GM23338 (cell line): ENCODE measurements around the gene JUP. TPM values are rescaled to one million over a fixed set of nuclear protein-coding genes. Genes with fewer than 3 reads are reported as not detected.

Source experiments
- ATAC-seq: fragments of 200-7000 bp; cut with Tn5 transposase; 3 replicates; pipeline ENCODE4 v1.9.1; 2020
- DNase-seq: peaks from one replicate; pipeline ENCODE4 v3.0.0-alpha.2; 2015; ENCODE audit warnings: low spot score
- H2AFZ ChIP-seq: fragments of 200-600 bp; sonication (generic); 2 replicates; pipeline ENCODE4 v1.8.0; 2016; ENCODE audit warnings: antibody characterized with exemption, mild to moderate bottlenecking, moderate library complexity
- H3F3A ChIP-seq: fragments of 200-600 bp; sonication (generic); replicated peaks from 2 replicates; pipeline ENCODE4 v1.8.0; 2017; ENCODE audit warnings: antibody characterized with exemption, mixed run types, low read depth
- H3K27ac ChIP-seq: fragments of 200-600 bp; sonication (generic); 2 replicates; pipeline ENCODE4 v1.6.1; 2016; ENCODE audit warnings: low read depth
- H3K27me3 ChIP-seq: fragments of 200-600 bp; sonication (generic); 2 replicates; pipeline ENCODE4 v1.8.0; 2016; ENCODE audit warnings: mild to moderate bottlenecking, mixed run types, moderate library complexity; ENCODE audit not compliant: insufficient read depth
- H3K36me3 ChIP-seq: fragments of 200-600 bp; sonication (generic); 2 replicates; pipeline ENCODE4 v1.8.0; 2016; ENCODE audit warnings: mild to moderate bottlenecking; ENCODE audit not compliant: insufficient read depth
- H3K4me1 ChIP-seq: fragments of 200-600 bp; sonication (generic); 2 replicates; pipeline ENCODE4 v1.8.0; 2016; ENCODE audit warnings: mild to moderate bottlenecking, moderate library complexity; ENCODE audit not compliant: insufficient read depth
- H3K4me2 ChIP-seq: fragments of 200-600 bp; sonication (generic); 2 replicates; pipeline ENCODE4 v1.7.1; 2017; ENCODE audit warnings: mixed run types
- H3K4me3 ChIP-seq: fragments of 200-600 bp; sonication (generic); 2 replicates; pipeline ENCODE4 v1.6.1; 2016; ENCODE audit warnings: mixed run types
- H3K79me2 ChIP-seq: fragments of 200-600 bp; sonication (generic); replicated peaks from 2 replicates; pipeline ENCODE4 v1.8.0; 2017; ENCODE audit warnings: mild to moderate bottlenecking; ENCODE audit not compliant: insufficient read depth
- H3K9me2 ChIP-seq: fragments of 200-600 bp; sonication (generic); 2 replicates; pipeline ENCODE4 v1.8.0; 2017; ENCODE audit not compliant: insufficient read depth
- H4K20me1 ChIP-seq: fragments of 200-600 bp; sonication (generic); replicated peaks from 2 replicates; pipeline ENCODE4 v1.8.0; 2017; ENCODE audit warnings: mild to moderate bottlenecking; ENCODE audit not compliant: insufficient read depth
- H3K27ac Mint-ChIP-seq: 2 replicates; pipeline ENCODE4 v1.8.0; 2020; ENCODE audit warnings: inconsistent platforms, mild to moderate bottlenecking, moderate library complexity, mixed read lengths
- H3K27me3 Mint-ChIP-seq: 3 replicates; pipeline ENCODE4 v1.8.0; 2022; ENCODE audit warnings: low read depth, mild to moderate bottlenecking, moderate library complexity, mixed read lengths, inconsistent platforms; ENCODE audit not compliant: insufficient read depth, poor library complexity
- H3K36me3 Mint-ChIP-seq: 3 replicates; pipeline ENCODE4 v1.8.0; 2021; ENCODE audit warnings: low read depth, mild to moderate bottlenecking, inconsistent platforms, moderate library complexity, mixed read lengths
- H3K4me1 Mint-ChIP-seq: 3 replicates; pipeline ENCODE4 v1.8.0; 2020; ENCODE audit warnings: mild to moderate bottlenecking, inconsistent platforms, mixed read lengths
- H3K4me3 Mint-ChIP-seq: 3 replicates; pipeline ENCODE4 v1.8.0; 2021; ENCODE audit warnings: moderate library complexity, mild to moderate bottlenecking, inconsistent platforms, mixed read lengths
- H3K9me3 Mint-ChIP-seq: 3 replicates; pipeline ENCODE4 v1.8.0; 2020; ENCODE audit warnings: moderate library complexity, mild to moderate bottlenecking, inconsistent platforms, mixed read lengths
- CREB1 ChIP-seq: fragments of 250-450 bp; sonication (Bioruptor Pico); IDR thresholded peaks from 2 replicates; pipeline ENCODE4 v1.5.0; 2020; ENCODE audit warnings: low read depth, mild to moderate bottlenecking, moderate library complexity
- CTCF ChIP-seq, 2 experiments: fragments of 200-600 bp in 1 of 2; sonication (generic) in 1 of 2; conservative IDR thresholded peaks; 2 replicates each; pipeline versions ENCODE4 v1.5.1 to v1.6.1; 2016 to 2017; ENCODE audit warnings: antibody characterized with exemption in 2 of 2, low read depth in 2 of 2, mild to moderate bottlenecking in 2 of 2, moderate library complexity in 1 of 2
- ETS1 ChIP-seq: IDR thresholded peaks from 2 replicates; pipeline ENCODE4 v1.6.1; 2016; ENCODE audit warnings: antibody characterized with exemption
- EZH2 ChIP-seq: fragments of 200-600 bp; sonication (generic); IDR thresholded peaks from one replicate; pipeline ENCODE4 v1.8.0; 2017; ENCODE audit warnings: antibody characterized with exemption, mild to moderate bottlenecking, low read depth; ENCODE audit not compliant: unreplicated experiment
- EZH2phosphoT487 ChIP-seq: fragments of 200-600 bp; sonication (generic); IDR thresholded peaks from one replicate; pipeline ENCODE4 v1.8.1; 2018; ENCODE audit warnings: antibody characterized with exemption; ENCODE audit not compliant: unreplicated experiment
- NANOG ChIP-seq: IDR thresholded peaks from 2 replicates; pipeline ENCODE4 v1.6.1; 2016; ENCODE audit warnings: antibody characterized with exemption, borderline replicate concordance
- POLR2AphosphoS5 ChIP-seq: IDR thresholded peaks from 2 replicates; pipeline ENCODE4 v1.6.1; 2016; ENCODE audit warnings: antibody characterized with exemption, low read depth
- REST ChIP-seq: IDR thresholded peaks from one replicate; pipeline ENCODE4 v1.6.1; 2018; ENCODE audit warnings: antibody characterized with exemption; ENCODE audit not compliant: unreplicated experiment
- STAT1 ChIP-seq: IDR thresholded peaks from one replicate; pipeline ENCODE4 v1.6.1; 2016; ENCODE audit warnings: antibody characterized with exemption; ENCODE audit not compliant: unreplicated experiment
- ZNF114 ChIP-seq: fragments of 250-450 bp; sonication (Bioruptor Pico); IDR thresholded peaks from 2 replicates; pipeline ENCODE4 v1.5.0; 2020; ENCODE audit warnings: mild to moderate bottlenecking, moderate library complexity
- ZNF331 ChIP-seq: fragments of 250-450 bp; sonication (Bioruptor Pico); IDR thresholded peaks from 2 replicates; pipeline ENCODE4 v1.5.0; 2020; ENCODE audit warnings: low read depth, mild to moderate bottlenecking, moderate library complexity
- polyA plus RNA-seq: library from polyadenylated mRNA; unstranded; fragments of >200 nt; fragmentation: Nextera tagmentation; extraction: Ambion mirVana; gene quantifications from 2 replicates; pipeline ENCODE4 v1.2.1, GENCODE V29; 2016
- total RNA-seq: library from RNA; depleted of rRNA; stranded (reverse); fragments of >200 nt; shearing (Covaris generic); gene quantifications from 2 replicates; pipeline ENCODE4 v1.2.3, GENCODE V29; 2014

JUP gene
- total and polyA plus RNA-seq, 2 experiments from 2014 or later: 45.5 to 177 TPM

- Mint-ChIP-seq H3K27ac (peak overlapping the region; percentile 99), H3K27me3 (peaks cover 28% of the 10 kb centered on the region), H3K36me3 (peaks cover 5% of the 10 kb centered on the region; the same call in 2 of the 3 replicates), H3K9me3 (no peaks in the 10 kb centered on the region), H3K4me3 (peak overlapping the region; percentile 86), H3K4me1 (peaks cover 34% of the 10 kb centered on the region)
- peak; percentile 75 for DNase-seq
- H3K4me3 ChIP-seq: peak overlapping the region; percentile 88
- H3K36me3 ChIP-seq: no peaks in the 10 kb centered on the region
- H3K9me2 ChIP-seq: no peaks in the 10 kb centered on the region
- 0 out of 2 replicates have a peak, but pooled peaks cover 4% of the 10 kb centered on the region for H4K20me1 ChIP-seq
- H3K4me1 ChIP-seq: peaks cover 23% of the 10 kb centered on the region
- H3K27me3 ChIP-seq: no peaks in the 10 kb centered on the region
- H2AFZ ChIP-seq: no peak overlapping the region
- peak; percentile 11 for ATAC-seq
- peaks cover 12% of the 10 kb centered on the region; the same call in 1 of the 2 replicates for H3F3A ChIP-seq
- H3K27ac ChIP-seq: peak overlapping the region; percentile 93
- H3K79me2 ChIP-seq: peaks cover 48% of the 10 kb centered on the region
- TF ChIP-seq ZNF331 (CRISPR knock-in tag): no peak
- no peak for TF ChIP-seq NANOG
- no peak for TF ChIP-seq STAT1
- no peak for TF ChIP-seq CTCF (conservative IDR thresholded peaks at IDR 0.05; ENCODE audit: low read depth in 2 of 2)
- no peak for TF ChIP-seq ETS1
- no peak for TF ChIP-seq EZH2phosphoT487
- no peak for TF ChIP-seq ZNF114 (CRISPR knock-in tag)
- no peak for TF ChIP-seq REST
- TF ChIP-seq EZH2: no peak
- no peak for TF ChIP-seq CREB1 (CRISPR knock-in tag)
- no peak for TF ChIP-seq POLR2AphosphoS5
- H3K4me2 ChIP-seq: peak overlapping the region; percentile 92
Measured at GRCh38 chr17:41784207-41784744, 2.2 kb downstream of the JUP start.
